ENCODE results near the gene LRSAM1.

LRSAM1 gene

GRCh38 chr9:127450830-127451607, at the start of gene LRSAM1, which contains the start of gene RPL12:
TSS of gene LRSAM1 (plus strand) at chr9:127451510. CDS start at chr9:127454528, 3,018 bp downstream.
TSS of gene RPL12 (minus strand) at chr9:127451406. CDS start at chr9:127451317, 89 bp downstream.
- Mint-ChIP-seq H3K36me3 (ENCODE audit: insufficient read depth) (peaks cover 55% of the 10 kb centered on the region), H3K4me1 (peaks cover 52% of the 10 kb centered on the region), H3K27me3 (no peaks in the 10 kb centered on the region), H3K27ac (ENCODE audit: low read depth) (peak within 1 kb of the TSS; percentile 97), H3K4me3 (peak within 1 kb of the TSS; percentile 92), H3K9me3 (no peaks in the 10 kb centered on the region)
- DNase-seq (ENCODE audit: low spot score in 2 of 2): peak; percentile 98 to 100
- peak; percentile 90 for ATAC-seq (replicated peaks; ENCODE audit: extremely low read depth, poor library complexity, severe bottlenecking)

GRCh38 chr9:127402401-127403090, 48.8 kb upstream of the LRSAM1 start:
- H3K27ac Mint-ChIP-seq (ENCODE audit: low read depth): no peak overlapping the region
- no peaks in the 10 kb centered on the region for H3K9me3 Mint-ChIP-seq
- peaks cover 11% of the 10 kb centered on the region for H3K27me3 Mint-ChIP-seq
- no peak for ATAC-seq (replicated peaks; ENCODE audit: extremely low read depth, poor library complexity, severe bottlenecking)
- peaks cover 6% of the 10 kb centered on the region for H3K36me3 Mint-ChIP-seq (ENCODE audit: insufficient read depth)
- no peak overlapping the region for H3K4me3 Mint-ChIP-seq
- no peak for DNase-seq (ENCODE audit: low spot score in 2 of 2)
- H3K4me1 Mint-ChIP-seq: peaks cover 8% of the 10 kb centered on the region

- Mint-ChIP-seq H3K4me3 (no peak overlapping the region), H3K9me3 (no peaks in the 10 kb centered on the region), H3K27ac (ENCODE audit: low read depth) (no peak overlapping the region), H3K4me1 (peaks cover under 1% of the 10 kb centered on the region), H3K36me3 (ENCODE audit: insufficient read depth) (peaks cover 3% of the 10 kb centered on the region), H3K27me3 (peaks cover 11% of the 10 kb centered on the region)
- ATAC-seq (replicated peaks; ENCODE audit: extremely low read depth, poor library complexity, severe bottlenecking) (no peak), DNase-seq (ENCODE audit: low spot score in 2 of 2) (no peak)
Measured at GRCh38 chr9:127403507-127404192, 47.7 kb upstream of the LRSAM1 start.

DNA sequence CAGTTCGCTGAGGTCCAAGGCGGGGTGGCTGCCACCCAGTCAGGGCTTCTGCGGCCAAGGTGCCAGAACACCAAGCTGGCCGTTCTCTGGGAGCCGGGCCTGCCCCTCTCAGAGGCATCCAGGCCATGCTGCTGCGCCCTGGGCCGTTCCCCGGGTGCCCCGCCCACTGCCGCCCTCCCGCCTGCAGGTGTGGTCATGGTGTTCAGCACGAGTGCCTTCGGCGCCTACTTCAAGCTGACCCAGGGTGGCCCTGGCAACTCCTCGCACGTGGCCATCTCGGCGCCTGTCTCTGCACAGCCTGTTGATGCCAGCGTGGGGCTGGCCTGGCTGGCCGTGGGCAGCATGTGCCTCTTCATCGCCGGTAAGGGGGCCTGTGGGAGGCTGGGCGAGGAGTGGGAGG, 46.7 kb upstream of the LRSAM1 start:
- peaks cover 11% of the 10 kb centered on the region for H3K27me3 Mint-ChIP-seq
- peaks cover 2% of the 10 kb centered on the region for H3K36me3 Mint-ChIP-seq (ENCODE audit: insufficient read depth)
- no peaks in the 10 kb centered on the region for H3K4me1 Mint-ChIP-seq
- H3K4me3 Mint-ChIP-seq: no peak overlapping the region
- H3K9me3 Mint-ChIP-seq: no peaks in the 10 kb centered on the region
- no peak for ATAC-seq (replicated peaks; ENCODE audit: extremely low read depth, poor library complexity, severe bottlenecking)
- DNase-seq (ENCODE audit: low spot score in 2 of 2): no peak
- H3K27ac Mint-ChIP-seq (ENCODE audit: low read depth): no peak overlapping the region

DNA sequence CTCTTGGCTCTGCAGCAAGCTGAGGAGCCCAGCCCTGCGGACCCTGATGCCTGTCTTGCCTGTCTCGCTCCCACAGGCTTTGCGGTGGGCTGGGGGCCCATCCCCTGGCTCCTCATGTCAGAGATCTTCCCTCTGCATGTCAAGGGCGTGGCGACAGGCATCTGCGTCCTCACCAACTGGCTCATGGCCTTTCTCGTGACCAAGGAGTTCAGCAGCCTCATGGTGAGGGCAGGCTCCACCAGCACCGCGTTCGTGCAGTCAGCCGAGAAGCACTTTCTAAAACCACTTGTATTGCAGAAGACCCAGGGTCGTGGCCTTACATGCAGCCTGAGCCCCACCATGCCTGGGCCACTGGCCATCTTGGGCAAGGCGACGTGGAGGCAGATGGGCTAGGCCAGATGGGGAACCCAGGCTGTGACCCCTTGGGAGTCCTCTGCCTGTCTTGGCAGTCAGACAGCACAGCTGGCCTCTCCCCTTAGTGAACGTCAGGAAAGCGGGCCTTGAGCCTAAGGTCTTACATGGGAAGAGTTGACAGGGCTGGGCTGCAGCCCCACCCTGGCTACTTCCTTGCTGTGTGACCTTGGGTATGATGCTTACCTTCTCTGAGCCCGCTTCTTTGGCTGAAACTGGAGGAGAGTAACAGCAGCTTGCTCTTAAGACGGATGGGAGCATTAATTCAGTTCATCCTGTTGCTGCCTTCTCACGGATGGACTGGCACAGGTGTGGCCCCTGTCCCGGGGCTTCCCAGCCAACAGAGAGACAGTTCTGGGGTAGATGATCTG, 45.8 kb upstream of the LRSAM1 start:
- Mint-ChIP-seq H3K4me1 (no peaks in the 10 kb centered on the region), H3K36me3 (ENCODE audit: insufficient read depth) (peaks cover 2% of the 10 kb centered on the region), H3K27me3 (peaks cover 11% of the 10 kb centered on the region), H3K9me3 (no peaks in the 10 kb centered on the region), H3K4me3 (no peak overlapping the region), H3K27ac (ENCODE audit: low read depth) (peak overlapping the region; percentile 49)
- DNase-seq (ENCODE audit: low spot score in 2 of 2) (no peak), ATAC-seq (replicated peaks; ENCODE audit: extremely low read depth, poor library complexity, severe bottlenecking) (no peak)

GRCh38 chr9:127406799-127407491, 44.4 kb upstream of the LRSAM1 start:
- Mint-ChIP-seq H3K27ac (ENCODE audit: low read depth) (no peak overlapping the region), H3K4me3 (no peak overlapping the region), H3K4me1 (no peaks in the 10 kb centered on the region), H3K27me3 (peaks cover 11% of the 10 kb centered on the region), H3K9me3 (no peaks in the 10 kb centered on the region), H3K36me3 (ENCODE audit: insufficient read depth) (peaks cover 2% of the 10 kb centered on the region)
- DNase-seq (ENCODE audit: low spot score in 2 of 2): no peak
- no peak for ATAC-seq (replicated peaks; ENCODE audit: extremely low read depth, poor library complexity, severe bottlenecking)

- H3K9me3 Mint-ChIP-seq: no peaks in the 10 kb centered on the region
- peaks cover 11% of the 10 kb centered on the region for H3K27me3 Mint-ChIP-seq
- H3K4me1 Mint-ChIP-seq: no peaks in the 10 kb centered on the region
- ATAC-seq (replicated peaks; ENCODE audit: extremely low read depth, poor library complexity, severe bottlenecking): no peak
- no peak overlapping the region for H3K27ac Mint-ChIP-seq (ENCODE audit: low read depth)
- H3K36me3 Mint-ChIP-seq (ENCODE audit: insufficient read depth): peaks cover 2% of the 10 kb centered on the region
- no peak for DNase-seq (ENCODE audit: low spot score in 2 of 2)
- H3K4me3 Mint-ChIP-seq: no peak overlapping the region
Measured at GRCh38 chr9:127407492-127407843, 43.8 kb upstream of the LRSAM1 start.

DNA sequence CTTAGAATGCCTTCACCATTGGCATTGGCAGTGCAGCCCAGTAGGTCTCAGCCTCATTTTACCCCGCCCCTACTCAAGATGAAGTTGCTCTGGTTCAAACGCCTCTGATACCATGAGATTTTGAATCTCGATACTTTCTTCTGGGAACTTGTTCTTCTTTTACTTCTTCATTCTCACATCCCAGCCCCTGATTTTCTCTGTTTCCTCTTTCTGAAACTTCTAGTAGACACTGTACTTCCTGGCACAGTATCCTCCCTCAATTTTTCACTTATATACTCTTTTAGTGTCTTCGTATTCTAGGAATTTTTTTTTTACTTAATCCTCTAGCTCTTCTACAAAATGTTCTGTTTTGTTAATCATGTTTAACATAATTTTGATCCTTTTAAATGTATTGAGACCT, 40.2 kb upstream of the LRSAM1 start:
- no peak overlapping the region for H3K4me3 Mint-ChIP-seq
- H3K27ac Mint-ChIP-seq (ENCODE audit: low read depth): no peak overlapping the region
- no peak for ATAC-seq (replicated peaks; ENCODE audit: extremely low read depth, poor library complexity, severe bottlenecking)
- no peak for DNase-seq (ENCODE audit: low spot score in 2 of 2)
- H3K4me1 Mint-ChIP-seq: no peaks in the 10 kb centered on the region
- peaks cover 17% of the 10 kb centered on the region for H3K27me3 Mint-ChIP-seq
- H3K36me3 Mint-ChIP-seq (ENCODE audit: insufficient read depth): peaks cover 2% of the 10 kb centered on the region
- H3K9me3 Mint-ChIP-seq: no peaks in the 10 kb centered on the region

GRCh38 chr9:127415141-127415540, 36.2 kb upstream of the LRSAM1 start:
- Mint-ChIP-seq H3K27me3 (peaks cover 14% of the 10 kb centered on the region), H3K9me3 (no peaks in the 10 kb centered on the region), H3K36me3 (ENCODE audit: insufficient read depth) (no peaks in the 10 kb centered on the region), H3K27ac (ENCODE audit: low read depth) (no peak overlapping the region), H3K4me1 (peaks cover 6% of the 10 kb centered on the region), H3K4me3 (no peak overlapping the region)
- ATAC-seq (replicated peaks; ENCODE audit: extremely low read depth, poor library complexity, severe bottlenecking) (no peak), DNase-seq (ENCODE audit: low spot score in 2 of 2) (no peak)

GRCh38 chr9:127415657-127416056, 35.7 kb upstream of the LRSAM1 start:
- Mint-ChIP-seq H3K4me1 (peaks cover 6% of the 10 kb centered on the region), H3K27me3 (peaks cover 14% of the 10 kb centered on the region), H3K4me3 (no peak overlapping the region), H3K36me3 (ENCODE audit: insufficient read depth) (no peaks in the 10 kb centered on the region), H3K27ac (ENCODE audit: low read depth) (no peak overlapping the region), H3K9me3 (no peaks in the 10 kb centered on the region)
- DNase-seq (ENCODE audit: low spot score in 2 of 2) (no peak), ATAC-seq (replicated peaks; ENCODE audit: extremely low read depth, poor library complexity, severe bottlenecking) (no peak)

DNA sequence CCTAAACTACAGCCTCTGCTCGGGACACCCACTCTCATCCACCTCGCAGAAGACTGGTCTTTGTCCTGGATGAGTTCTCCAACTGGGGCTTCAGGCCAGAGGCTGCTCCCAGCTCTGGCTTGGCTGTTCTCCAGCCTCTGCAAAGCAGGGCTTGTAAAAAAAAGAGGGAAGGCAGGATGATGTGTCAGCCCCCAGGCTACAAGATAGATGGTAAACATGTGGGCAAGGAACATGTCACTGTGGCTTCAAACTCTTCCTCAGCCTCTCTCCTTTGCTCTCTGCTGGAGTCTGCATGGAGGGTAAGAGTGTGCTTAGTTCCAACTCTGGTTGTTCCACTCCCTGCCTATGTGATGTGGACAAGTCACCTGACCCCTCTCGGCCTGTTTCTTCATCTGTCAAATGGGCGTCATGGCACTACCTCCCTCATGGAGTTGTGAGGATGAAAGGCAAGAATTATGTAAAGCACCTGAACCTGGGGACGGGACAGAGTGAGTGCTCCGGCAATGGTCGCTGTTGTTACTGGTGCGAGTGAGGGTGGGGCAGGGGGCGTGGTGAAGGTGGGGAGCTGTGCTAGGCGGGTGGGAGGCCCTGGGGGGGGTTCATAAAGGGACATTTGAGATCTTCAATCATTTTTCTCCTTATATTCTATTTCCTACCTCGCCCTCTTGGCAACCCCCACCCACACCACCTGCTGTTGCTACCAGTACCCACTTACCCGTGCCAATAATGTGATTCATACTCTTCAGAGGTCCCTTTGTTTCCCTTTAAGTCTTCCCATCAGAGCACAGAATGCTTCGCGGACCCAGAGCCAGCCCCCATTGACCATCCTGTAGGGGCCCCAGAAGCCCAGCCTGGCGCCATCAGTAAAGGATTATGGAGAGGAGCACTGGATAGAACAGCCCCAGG, 33.9 kb upstream of the LRSAM1 start:
- peaks cover under 1% of the 10 kb centered on the region for H3K36me3 Mint-ChIP-seq (ENCODE audit: insufficient read depth)
- peaks cover 14% of the 10 kb centered on the region for H3K27me3 Mint-ChIP-seq
- DNase-seq (ENCODE audit: low spot score in 2 of 2) (no peak), ATAC-seq (replicated peaks; ENCODE audit: extremely low read depth, poor library complexity, severe bottlenecking) (no peak)
- H3K9me3 Mint-ChIP-seq: no peaks in the 10 kb centered on the region
- no peak overlapping the region for H3K4me3 Mint-ChIP-seq
- H3K4me1 Mint-ChIP-seq: peaks cover 6% of the 10 kb centered on the region
- H3K27ac Mint-ChIP-seq (ENCODE audit: low read depth): no peak overlapping the region

Data from central memory CD8-positive, alpha-beta T cell (primary cell).